ENCODE measurements around the gene ABCC1.

The ABCC1 gene

GRCh38 chr16:16041196-16041892, 91.9 kb downstream of the ABCC1 start:
- H3K9ac ChIP-seq (ENCODE audit: low read depth, low read length) = no peak overlapping the region
- DNase-seq = peak; percentile 43
- H2AFZ ChIP-seq (ENCODE audit: low read depth, low read length) = no peak overlapping the region
- ATAC-seq (ENCODE audit: insufficient read depth, low read depth) = peak; percentile 83
- H4K20me1 ChIP-seq (ENCODE audit: insufficient read depth, low read length) = peaks cover 9% of the 10 kb centered on the region; the same call in 1 of the 2 replicates
- H3K79me2 ChIP-seq (ENCODE audit: insufficient read depth, low read length) = no peaks in the 10 kb centered on the region
- no peak overlapping the region for H3K4me2 ChIP-seq (ENCODE audit: insufficient read depth, low read length)
- H3K4me1 ChIP-seq (ENCODE audit: insufficient read depth, low read length) = peaks cover 11% of the 10 kb centered on the region
- no peaks in the 10 kb centered on the region for H3K27me3 ChIP-seq (ENCODE audit: insufficient read depth, low read length, poor library complexity)
- TF ChIP-seq CTCF (IDR thresholded peaks at IDR 0.05; ENCODE audit: borderline replicate concordance, extremely low read depth, low read length, poor library complexity, severe bottlenecking) (no peak), EZH2 (IDR thresholded peaks at IDR 0.05; ENCODE audit: borderline replicate concordance, low read depth, low read length, severe bottlenecking) (no peak)
- H3K27ac ChIP-seq (ENCODE audit: low read length) = peak overlapping the region; percentile 25; the same call in 1 of the 2 replicates
- no peaks in the 10 kb centered on the region for H3K9me3 ChIP-seq (ENCODE audit: insufficient read depth, low read length, severe bottlenecking)
- H3K36me3 ChIP-seq (ENCODE audit: insufficient read depth, low read length) = peaks cover 80% of the 10 kb centered on the region
- no peak overlapping the region for H3K4me3 ChIP-seq (ENCODE audit: low read depth in 1 of 2, low read length in 2 of 2)

- no peaks in the 10 kb centered on the region for H3K27me3 ChIP-seq (ENCODE audit: insufficient read depth, low read length, poor library complexity)
- ATAC-seq (ENCODE audit: insufficient read depth, low read depth) = no peak
- peaks cover 11% of the 10 kb centered on the region for H3K4me1 ChIP-seq (ENCODE audit: insufficient read depth, low read length)
- H2AFZ ChIP-seq (ENCODE audit: low read depth, low read length) = no peak overlapping the region
- H3K4me2 ChIP-seq (ENCODE audit: insufficient read depth, low read length) = no peak overlapping the region
- peaks cover 80% of the 10 kb centered on the region for H3K36me3 ChIP-seq (ENCODE audit: insufficient read depth, low read length)
- no peak overlapping the region for H3K27ac ChIP-seq (ENCODE audit: low read length)
- H4K20me1 ChIP-seq (ENCODE audit: insufficient read depth, low read length) = peaks cover 9% of the 10 kb centered on the region; the same call in 1 of the 2 replicates
- TF ChIP-seq EZH2 (IDR thresholded peaks at IDR 0.05; ENCODE audit: borderline replicate concordance, low read depth, low read length, severe bottlenecking) (no peak), CTCF (IDR thresholded peaks at IDR 0.05; ENCODE audit: borderline replicate concordance, extremely low read depth, low read length, poor library complexity, severe bottlenecking) (no peak)
- no peaks in the 10 kb centered on the region for H3K79me2 ChIP-seq (ENCODE audit: insufficient read depth, low read length)
- no peaks in the 10 kb centered on the region for H3K9me3 ChIP-seq (ENCODE audit: insufficient read depth, low read length, severe bottlenecking)
- no peak overlapping the region for H3K4me3 ChIP-seq (ENCODE audit: low read depth in 1 of 2, low read length in 2 of 2)
- H3K9ac ChIP-seq (ENCODE audit: low read depth, low read length) = no peak overlapping the region
- no peak for DNase-seq
Measured at GRCh38 chr16:16042076-16042475, 92.7 kb downstream of the ABCC1 start.

- Histone ChIP-seq H4K20me1 (ENCODE audit: insufficient read depth, low read length) (peaks cover 9% of the 10 kb centered on the region; the same call in 1 of the 2 replicates), H3K4me3 (ENCODE audit: low read depth in 1 of 2, low read length in 2 of 2) (no peak overlapping the region), H3K9ac (ENCODE audit: low read depth, low read length) (no peak overlapping the region), H3K27me3 (ENCODE audit: insufficient read depth, low read length, poor library complexity) (no peaks in the 10 kb centered on the region), H3K4me2 (ENCODE audit: insufficient read depth, low read length) (no peak overlapping the region), H3K9me3 (ENCODE audit: insufficient read depth, low read length, severe bottlenecking) (no peaks in the 10 kb centered on the region), H3K27ac (ENCODE audit: low read length) (no peak overlapping the region), H3K36me3 (ENCODE audit: insufficient read depth, low read length) (peaks cover 84% of the 10 kb centered on the region), H3K79me2 (ENCODE audit: insufficient read depth, low read length) (no peaks in the 10 kb centered on the region), H3K4me1 (ENCODE audit: insufficient read depth, low read length) (peaks cover 4% of the 10 kb centered on the region), H2AFZ (ENCODE audit: low read depth, low read length) (no peak overlapping the region)
- DNase-seq (no peak), ATAC-seq (ENCODE audit: insufficient read depth, low read depth) (no peak)
- TF ChIP-seq EZH2 (IDR thresholded peaks at IDR 0.05; ENCODE audit: borderline replicate concordance, low read depth, low read length, severe bottlenecking) (no peak), CTCF (IDR thresholded peaks at IDR 0.05; ENCODE audit: borderline replicate concordance, extremely low read depth, low read length, poor library complexity, severe bottlenecking) (no peak)
Measured at GRCh38 chr16:16045296-16045695, 95.9 kb downstream of the ABCC1 start.

All from DND-41 (cell line).